Keratinocyte (primary cell): ENCODE data around the gene OARD1. TPM values are rescaled to one million over a fixed set of nuclear protein-coding genes. Genes with fewer than 3 reads are reported as not detected.

Source experiments
- DNase-seq: peaks from one replicate; pipeline ENCODE4 v3.0.0-alpha.2; 2011; ENCODE audit warnings: low read depth, missing footprints, low spot score
- FAIRE-seq: peaks from 2 replicates; lab custom pipeline; 2011; peaks lifted over from hg19 to GRCh38; lab: Jason Lieb, UNC
- H2AFZ ChIP-seq: 2 replicates; pipeline ENCODE4 v1.6.0; 2012; ENCODE audit warnings: low read length, control low read depth, inconsistent platforms; ENCODE audit not compliant: control insufficient read depth
- H3K27ac ChIP-seq: 2 replicates; pipeline ENCODE4 v1.5.1; 2011; ENCODE audit warnings: low read length; ENCODE audit not compliant: control insufficient read depth, insufficient read depth
- H3K27me3 ChIP-seq: 3 replicates; pipeline ENCODE4 v1.6.0; 2011; ENCODE audit warnings: low read length; ENCODE audit not compliant: control insufficient read depth, insufficient read depth; ENCODE audit errors: extremely low read depth
- H3K36me3 ChIP-seq, 2 experiments: 2 replicates in 1 of 2; 3 replicates in 1 of 2; pipeline ENCODE4 v1.5.1; 2011; ENCODE audit warnings: low read length in 2 of 2, mild to moderate bottlenecking in 1 of 2; ENCODE audit not compliant: control insufficient read depth in 2 of 2, insufficient read depth in 2 of 2; ENCODE audit errors: extremely low read depth in 1 of 2
- H3K4me1 ChIP-seq: 3 replicates; pipeline ENCODE4 v1.5.1; 2011; ENCODE audit warnings: low read length; ENCODE audit not compliant: control insufficient read depth, insufficient read depth; ENCODE audit errors: extremely low read depth
- H3K4me2 ChIP-seq: 3 replicates; pipeline ENCODE4 v1.6.0; 2011; ENCODE audit warnings: low read depth, low read length; ENCODE audit not compliant: control insufficient read depth, insufficient read depth; ENCODE audit errors: extremely low read depth
- H3K4me3 ChIP-seq, 3 experiments: fragments of 200-600 bp in 1 of 3; sonication (generic) in 1 of 3; 2 replicates in 2 of 3; 3 replicates in 1 of 3; pipeline ENCODE4 v1.5.1; 2011 to 2016; ENCODE audit warnings: low read length in 3 of 3, mild to moderate bottlenecking in 3 of 3, control low read depth in 2 of 3, inconsistent platforms in 1 of 3, low read depth in 1 of 3, mixed read lengths in 1 of 3, mixed run types in 1 of 3, moderate library complexity in 1 of 3; ENCODE audit not compliant: control insufficient read depth in 2 of 3, insufficient read depth in 2 of 3; ENCODE audit errors: extremely low read depth in 1 of 3
- H3K79me2 ChIP-seq: 2 replicates; pipeline ENCODE4 v1.6.0; 2012; ENCODE audit warnings: low read length; ENCODE audit not compliant: control insufficient read depth, insufficient read depth
- H3K9ac ChIP-seq: 3 replicates; pipeline ENCODE4 v1.6.0; 2011; ENCODE audit warnings: low read length; ENCODE audit not compliant: control insufficient read depth, insufficient read depth; ENCODE audit errors: extremely low read depth
- H3K9me1 ChIP-seq: 3 replicates; pipeline ENCODE4 v1.6.0; 2011; ENCODE audit warnings: low read length; ENCODE audit not compliant: control insufficient read depth, insufficient read depth; ENCODE audit errors: extremely low read depth
- H3K9me3 ChIP-seq: 2 replicates; pipeline ENCODE4 v1.5.1; 2012; ENCODE audit warnings: low read depth, low read length; ENCODE audit not compliant: control insufficient read depth
- H4K20me1 ChIP-seq: 3 replicates; pipeline ENCODE4 v1.6.0; 2011; ENCODE audit warnings: low read length; ENCODE audit not compliant: control insufficient read depth, insufficient read depth; ENCODE audit errors: extremely low read depth
- EZH2 ChIP-seq: IDR thresholded peaks from one replicate; pipeline ENCODE4 v1.6.1; 2012; ENCODE audit warnings: inconsistent platforms, mild to moderate bottlenecking, low read length, moderate library complexity
- dilution Hi-C: fragments of 300-500 bp; cut with MboI; formaldehyde crosslinking; loops from one replicate; pipeline ENCODE4 v1.7.0; 2020; ENCODE audit warnings: low sequenced_read_pairs; ENCODE audit not compliant: extremely low pct_ligation_motif_present
- polyA plus RNA-seq, 5 experiments: library from polyadenylated mRNA; depleted of rRNA in 3 of 5; stranded (reverse) in 3 of 5; stranded (forward) in 1 of 5; unstranded in 1 of 5; fragments of >200 nt; gene quantifications; 1 replicate in 1 of 5; 2 replicates in 3 of 5; 3 replicates in 1 of 5; pipeline versions ENCODE4 v1.2.1 to v1.2.3, GENCODE V29; 2011 to 2012; ENCODE audit warnings: missing spikeins in 2 of 5, low read depth in 1 of 5, low replicate concordance in 1 of 5
- TF ChIP-seq, protein P1 (sequence below), 3 experiments: IDR thresholded peaks in 1 of 3; conservative IDR thresholded peaks in 1 of 3; optimal IDR thresholded peaks in 1 of 3; 2 replicates in 2 of 3; 3 replicates in 1 of 3; pipeline versions ENCODE3 to v1.5.1; 2011; ENCODE audit warnings: low read length in 3 of 3, mild to moderate bottlenecking in 3 of 3, moderate library complexity in 2 of 3, control low read depth in 1 of 3, inconsistent platforms in 1 of 3; ENCODE audit not compliant: insufficient read depth in 2 of 3; ENCODE audit errors: extremely low read depth in 1 of 3

The OARD1 gene
- polyA plus RNA-seq, 1 donor (not counting 4 experiments of a cell fraction or from before 2014, with no cell fraction given): 20.3 TPM

DNA sequence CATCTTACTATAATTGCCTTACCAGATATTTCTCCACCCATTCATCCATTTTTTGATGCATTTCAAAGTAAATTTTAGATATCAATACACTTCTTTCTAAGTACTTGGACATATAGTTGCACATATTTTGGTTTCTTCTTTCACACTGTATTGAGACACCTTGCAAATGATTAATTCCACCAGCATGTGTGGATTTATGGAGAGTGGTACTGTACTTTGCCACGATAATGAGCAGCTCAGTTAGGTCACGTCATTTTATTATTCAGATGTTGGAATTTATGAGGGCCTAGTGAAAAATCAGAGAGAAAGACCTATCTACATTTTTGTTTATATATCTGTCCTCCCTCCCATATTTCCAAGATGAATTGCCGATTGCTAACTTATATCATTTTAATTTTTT, 5.9 kb upstream of the OARD1 start:
- H3K79me2 ChIP-seq: peaks cover 74% of the 10 kb centered on the region
- H2AFZ ChIP-seq: no peak overlapping the region
- no peak overlapping the region for H3K27ac ChIP-seq
- H3K36me3 ChIP-seq: peaks cover 12 to 17% of the 10 kb centered on the region in 2 experiments
- H3K9me3 ChIP-seq: no peaks in the 10 kb centered on the region
- H3K9me1 ChIP-seq: no peaks in the 10 kb centered on the region
- no peak overlapping the region for H3K4me3 ChIP-seq
- no peaks in the 10 kb centered on the region for H4K20me1 ChIP-seq
- no peak overlapping the region for H3K9ac ChIP-seq
- no peak for DNase-seq
- FAIRE-seq: no peak
- peaks cover 11% of the 10 kb centered on the region for H3K4me1 ChIP-seq
- H3K4me2 ChIP-seq: no peak overlapping the region
- dilution Hi-C loops: loop anchor here (25.0 kb wide), 1 partner anchor 109 kb away; no protein-coding TSS in a partner anchor
- no peaks in the 10 kb centered on the region for H3K27me3 ChIP-seq
- TF ChIP-seq, protein P1, sequence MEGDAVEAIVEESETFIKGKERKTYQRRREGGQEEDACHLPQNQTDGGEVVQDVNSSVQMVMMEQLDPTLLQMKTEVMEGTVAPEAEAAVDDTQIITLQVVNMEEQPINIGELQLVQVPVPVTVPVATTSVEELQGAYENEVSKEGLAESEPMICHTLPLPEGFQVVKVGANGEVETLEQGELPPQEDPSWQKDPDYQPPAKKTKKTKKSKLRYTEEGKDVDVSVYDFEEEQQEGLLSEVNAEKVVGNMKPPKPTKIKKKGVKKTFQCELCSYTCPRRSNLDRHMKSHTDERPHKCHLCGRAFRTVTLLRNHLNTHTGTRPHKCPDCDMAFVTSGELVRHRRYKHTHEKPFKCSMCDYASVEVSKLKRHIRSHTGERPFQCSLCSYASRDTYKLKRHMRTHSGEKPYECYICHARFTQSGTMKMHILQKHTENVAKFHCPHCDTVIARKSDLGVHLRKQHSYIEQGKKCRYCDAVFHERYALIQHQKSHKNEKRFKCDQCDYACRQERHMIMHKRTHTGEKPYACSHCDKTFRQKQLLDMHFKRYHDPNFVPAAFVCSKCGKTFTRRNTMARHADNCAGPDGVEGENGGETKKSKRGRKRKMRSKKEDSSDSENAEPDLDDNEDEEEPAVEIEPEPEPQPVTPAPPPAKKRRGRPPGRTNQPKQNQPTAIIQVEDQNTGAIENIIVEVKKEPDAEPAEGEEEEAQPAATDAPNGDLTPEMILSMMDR (optimal IDR thresholded peaks at IDR 0.05 in 1 of 3, IDR thresholded peaks at IDR 0.05 in 1 of 3, conservative IDR thresholded peaks at IDR 0.05 in 1 of 3; ENCODE audit: extremely low read depth in 1 of 3, insufficient read depth in 2 of 3, low read length in 3 of 3): no peak
- TF ChIP-seq EZH2: no peak

DNA sequence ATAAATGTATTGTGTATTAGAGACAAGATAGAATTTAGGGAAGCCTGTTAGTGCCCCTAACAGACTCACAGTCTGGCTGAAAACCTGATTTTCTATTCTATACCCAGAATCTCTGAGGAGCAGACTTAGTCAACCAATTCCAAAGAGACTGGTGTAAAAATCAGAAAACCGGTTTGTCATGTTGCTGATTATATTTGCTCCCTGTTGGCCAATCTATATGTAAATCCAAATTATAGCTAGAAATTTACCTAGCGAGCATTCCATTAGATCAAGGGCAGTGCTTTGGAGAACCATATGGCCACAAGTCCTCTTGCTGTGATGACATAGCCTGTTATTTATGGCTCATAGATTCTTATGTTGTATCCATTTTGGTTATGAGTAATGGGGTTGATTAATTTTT, 5.4 kb upstream of the OARD1 start:
- FAIRE-seq: no peak
- TF ChIP-seq, protein P1 (optimal IDR thresholded peaks at IDR 0.05 in 1 of 3, IDR thresholded peaks at IDR 0.05 in 1 of 3, conservative IDR thresholded peaks at IDR 0.05 in 1 of 3; ENCODE audit: extremely low read depth in 1 of 3, insufficient read depth in 2 of 3, low read length in 3 of 3): no peak
- TF ChIP-seq EZH2: no peak
- H3K4me2 ChIP-seq: no peak overlapping the region
- H3K36me3 ChIP-seq: peaks cover 12 to 17% of the 10 kb centered on the region in 2 experiments
- no peak overlapping the region for H3K4me3 ChIP-seq
- no peaks in the 10 kb centered on the region for H3K9me1 ChIP-seq
- H3K79me2 ChIP-seq: peaks cover 71% of the 10 kb centered on the region
- no peaks in the 10 kb centered on the region for H3K27me3 ChIP-seq
- no peak overlapping the region for H3K9ac ChIP-seq
- dilution Hi-C loops: loop anchor here (25.0 kb wide), 1 partner anchor 110 kb away; no protein-coding TSS in a partner anchor
- no peak for DNase-seq
- H3K27ac ChIP-seq: no peak overlapping the region
- H3K9me3 ChIP-seq: no peaks in the 10 kb centered on the region
- H3K4me1 ChIP-seq: peaks cover 11% of the 10 kb centered on the region
- no peak overlapping the region for H2AFZ ChIP-seq
- no peaks in the 10 kb centered on the region for H4K20me1 ChIP-seq
